Measurements from ENCODE around the gene ATP9A. TPM values are rescaled to one million over a fixed set of nuclear protein-coding genes. Genes with fewer than 3 reads are reported as not detected.
A peak's percentile ranks its signal among the peaks of the same experiment; 100 is the strongest.

The ATP9A gene
- total and polyA plus RNA-seq, 2 of the 8 experiments (the other 6 are each of a cell fraction or from before 2014, with no cell fraction given), result 5.0 to 6.4 TPM

DNA sequence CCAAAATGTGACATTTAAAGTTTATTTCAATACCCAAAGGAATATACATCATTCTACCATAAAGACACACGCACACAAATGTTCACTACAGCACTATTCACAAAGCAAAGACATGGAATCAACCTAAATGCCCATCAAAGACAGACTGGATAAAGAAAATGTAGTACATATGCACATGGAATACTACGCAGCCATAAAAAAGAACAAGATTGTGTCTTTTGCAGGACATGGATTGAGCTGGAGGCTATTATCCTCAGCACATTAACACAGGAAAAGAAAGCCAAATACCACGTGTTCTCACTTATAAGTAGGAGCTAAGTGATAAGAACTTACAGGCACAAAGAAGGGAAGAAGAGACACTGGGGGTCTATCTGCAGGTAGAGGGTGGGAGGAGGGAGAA lies 22.4 kb downstream of the ATP9A start:
- no peak overlapping the region for H4K91ac ChIP-seq (replicated peaks; ENCODE audit: insufficient read length, low read length)
- peaks cover 0 to 3% of the 10 kb centered on the region in 2 experiments for H4K20me1 ChIP-seq (replicated peaks in 1 of 2; ENCODE audit: control insufficient read depth in 1 of 2, insufficient read depth in 2 of 2, low read length in 2 of 2)
- H3K79me2 ChIP-seq (ENCODE audit: control insufficient read depth in 1 of 2, insufficient read depth in 2 of 2, low read length in 2 of 2), result no peaks in the 10 kb centered on the region
- H3K18ac ChIP-seq (ENCODE audit: extremely low read depth, low read length), result no peak overlapping the region
- no peak overlapping the region for H3K4ac ChIP-seq (replicated peaks; ENCODE audit: insufficient read length, low read depth, low read length)
- CTCF ChIA-PET (ENCODE audit: partially characterized antibody), result interaction anchor here (0.6 to 1.4 kb wide), 4 partner anchors 10 to 35 kb away, joined by 3 to 6 read pairs (median 4); no protein-coding TSS in a partner anchor
- H2BK15ac ChIP-seq (ENCODE audit: low read length), result no peak overlapping the region
- H4K5ac ChIP-seq (ENCODE audit: insufficient read length, low read depth, low read length), result no peak overlapping the region
- no peak overlapping the region for H2BK20ac ChIP-seq (ENCODE audit: low read length)
- no peak for FAIRE-seq
- no peak overlapping the region for H3K4me3 ChIP-seq (ENCODE audit: extremely low read depth in 1 of 4, insufficient read depth in 2 of 4, low read depth in 3 of 4, low read length in 4 of 4)
- no peak overlapping the region for H2AK5ac ChIP-seq (ENCODE audit: low read depth, low read length)
- H3K23me2 ChIP-seq (ENCODE audit: low read depth, low read length), result no peaks in the 10 kb centered on the region
- no peak overlapping the region for H3K9ac ChIP-seq (replicated peaks in 1 of 4; ENCODE audit: extremely low read depth in 1 of 4, low read depth in 3 of 4, low read length in 3 of 4)
- no peaks in the 10 kb centered on the region for H3K36me3 ChIP-seq (ENCODE audit: control insufficient read depth in 2 of 4, insufficient read depth in 4 of 4, low read length in 3 of 4)
- no peak overlapping the region for H4K8ac ChIP-seq (ENCODE audit: extremely low read depth, insufficient read depth, low read length)
- POLR2A ChIA-PET (ENCODE audit: partially characterized antibody), result no interaction called here
- no peaks in the 10 kb centered on the region for H3K79me1 ChIP-seq (ENCODE audit: low read depth, low read length)
- TF ChIP-seq KDM1A (IDR thresholded peaks at IDR 0.05; ENCODE audit: borderline replicate concordance, low read length) (peak; percentile 71; the same call in 1 of the 2 replicates), SIN3A (conservative IDR thresholded peaks at IDR 0.05 in 1 of 2, IDR thresholded peaks at IDR 0.05 in 1 of 2; ENCODE audit: low read depth in 1 of 2, low read length in 2 of 2) (no peak), CEBPB (IDR thresholded peaks at IDR 0.05; ENCODE audit: low read depth, low read length) (no peak)
- H2BK12ac ChIP-seq (ENCODE audit: low read depth, low read length), result no peak overlapping the region
- no peak overlapping the region for H3K56ac ChIP-seq (replicated peaks; ENCODE audit: insufficient read length, low read depth, low read length)
- H2BK120ac ChIP-seq (replicated peaks; ENCODE audit: low read depth, low read length), result no peak overlapping the region
- DNase-seq (ENCODE audit: low read depth in 1 of 2, low spot score in 2 of 2), result no peak
- no peak overlapping the region for H3K27ac ChIP-seq (ENCODE audit: low read depth, low read length)
- H3K23ac ChIP-seq (ENCODE audit: insufficient read length), result no peak overlapping the region
- 86% methylated on average over 3 of the region's 3 CpGs; no CpG with 5 or more reads in 1 of the 2 experiments for WGBS, 2 experiments (ENCODE audit: extremely low coverage in 1 of 2, insufficient coverage in 1 of 2, insufficient read length in 1 of 2, insufficient replicate concordance in 2 of 2, low coverage in 1 of 2, low lambda C conversion rate in 2 of 2, missing lambda C conversion rate in 1 of 2)
- peaks cover 0 to 2% (median 0%) of the 10 kb centered on the region in 4 experiments; a peak in 3 of 7 replicates for H3K4me1 ChIP-seq (replicated peaks in 1 of 4; ENCODE audit: control insufficient read depth in 3 of 4, insufficient read depth in 4 of 4, low read length in 3 of 4)
- H3K9me3 ChIP-seq (ENCODE audit: insufficient read depth in 2 of 2, low read depth in 1 of 2, low read length in 1 of 2), result no peaks in the 10 kb centered on the region
- no peak overlapping the region for H3K4me2 ChIP-seq (ENCODE audit: insufficient read depth in 1 of 2, low read depth in 2 of 2, low read length in 2 of 2)
- H2AFZ ChIP-seq (ENCODE audit: low read length), result no peak overlapping the region
- H3K14ac ChIP-seq (ENCODE audit: insufficient read length), result no peak overlapping the region
- H2BK5ac ChIP-seq (ENCODE audit: low read depth, low read length), result no peak overlapping the region
- H3K27me3 ChIP-seq (replicated peaks in 1 of 4; ENCODE audit: control insufficient read depth in 3 of 4, extremely low read depth in 1 of 4, insufficient read depth in 3 of 4, low read length in 3 of 4), result no peaks in the 10 kb centered on the region

Measured in H1 (cell line).